ENCODE results near the gene RNF26.
A peak's percentile ranks its signal among the peaks of the same experiment; 100 is the strongest.

RNF26 gene

GRCh38 chr11:119338965-119339588 lies 4.8 kb downstream of the RNF26 start:
- in situ Hi-C loops (cut with MboI; ENCODE audit: low sequenced_read_pairs, unreplicated experiment), result no loop called here
- no peak for TF ChIP-seq CTCF (IDR thresholded peaks at IDR 0.05; ENCODE audit: borderline replicate concordance, control extremely low read depth, extremely low read depth, insufficient read depth, missing control alignments)
- DNase-seq (ENCODE audit: low spot score), result no peak

- DNase-seq (ENCODE audit: low spot score), result peak; percentile 88
- in situ Hi-C loops (cut with MboI; ENCODE audit: low sequenced_read_pairs, unreplicated experiment), result no loop called here
- peak; percentile 80 for TF ChIP-seq CTCF (IDR thresholded peaks at IDR 0.05; ENCODE audit: borderline replicate concordance, control extremely low read depth, extremely low read depth, insufficient read depth, missing control alignments)
Observed at GRCh38 chr11:119339589-119340334, 5.4 kb downstream of the RNF26 start.

GRCh38 chr11:119340335-119341221 lies 6.3 kb downstream of the RNF26 start, which contains the start of gene C1QTNF5:
Gene C1QTNF5, minus strand, starts transcription at chr11:119340883. Its CDS starts 486 bp downstream, at chr11:119340397.
- in situ Hi-C loops (cut with MboI; ENCODE audit: low sequenced_read_pairs, unreplicated experiment), result no loop called here
- TF ChIP-seq CTCF (IDR thresholded peaks at IDR 0.05; ENCODE audit: borderline replicate concordance, control extremely low read depth, extremely low read depth, insufficient read depth, missing control alignments), result no peak
- no peak for DNase-seq (ENCODE audit: low spot score)

DNA sequence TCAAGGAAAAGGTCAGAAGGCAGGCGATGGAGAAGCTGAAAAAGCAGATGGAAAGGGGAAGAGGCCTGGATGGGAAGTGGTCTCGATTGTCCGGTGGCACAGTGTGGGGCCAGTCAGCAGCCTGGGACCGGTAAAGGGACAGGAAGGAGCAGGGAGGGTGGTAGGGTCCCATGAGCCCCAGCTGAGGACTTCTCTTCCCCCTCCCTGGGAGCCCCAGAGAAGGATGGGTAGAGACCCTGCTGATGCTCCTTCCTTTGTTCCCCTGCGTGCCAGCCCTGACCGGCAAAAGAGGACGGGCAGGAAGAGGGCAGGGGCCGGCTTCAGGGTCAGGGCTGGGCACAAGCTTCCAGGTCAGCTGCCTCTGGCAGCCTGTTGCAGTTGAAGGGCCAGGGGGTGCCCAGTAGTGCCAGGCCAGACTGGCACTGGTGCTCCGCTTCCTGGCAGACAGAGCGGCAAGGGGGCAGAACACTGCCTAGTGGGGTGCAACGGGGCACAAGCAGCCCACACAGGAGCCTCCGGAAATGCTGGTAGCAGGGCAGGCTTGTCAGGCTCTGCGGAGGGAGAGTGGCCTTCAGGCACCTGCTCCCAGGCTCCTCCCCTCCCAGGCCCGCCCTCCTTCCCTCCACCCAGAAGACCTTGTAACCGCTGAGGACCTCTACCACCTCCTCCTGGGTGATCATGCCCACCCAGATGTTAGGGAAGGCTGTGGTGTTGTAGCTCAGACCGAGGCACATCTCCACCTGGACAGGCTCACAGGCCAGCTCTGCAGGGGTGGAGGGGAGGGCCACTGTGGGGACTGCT lies 7.1 kb downstream of the RNF26 start:
- DNase-seq (ENCODE audit: low spot score), result no peak
- in situ Hi-C loops (cut with MboI; ENCODE audit: low sequenced_read_pairs, unreplicated experiment), result no loop called here

DNA sequence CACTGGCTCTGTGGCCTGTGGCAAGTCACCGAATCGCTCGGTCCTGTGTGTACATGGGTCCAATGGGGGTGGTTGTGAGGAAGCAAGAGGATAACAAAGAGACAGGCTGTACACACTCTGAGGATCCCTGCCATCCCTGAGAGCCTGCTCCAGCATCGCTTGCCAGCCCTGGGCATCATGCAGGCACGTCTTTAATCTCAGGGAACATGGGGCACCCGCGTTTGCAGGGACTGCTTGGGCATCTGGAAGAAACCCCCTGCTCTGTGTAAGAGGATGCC lies 7.6 kb downstream of the RNF26 start:
- in situ Hi-C loops (cut with MboI; ENCODE audit: low sequenced_read_pairs, unreplicated experiment), result no loop called here
- DNase-seq (ENCODE audit: low spot score), result no peak
- TF ChIP-seq CTCF (IDR thresholded peaks at IDR 0.05; ENCODE audit: borderline replicate concordance, control extremely low read depth, extremely low read depth, insufficient read depth, missing control alignments), result no peak

More for the DNA sequence above, 7.1 kb downstream of the RNF26 start:
- TF ChIP-seq CTCF (IDR thresholded peaks at IDR 0.05; ENCODE audit: borderline replicate concordance, control extremely low read depth, extremely low read depth, insufficient read depth, missing control alignments), result no peak

Data from GM13976 (cell line).